Thymus (tissue), 11 donors: Measurements from ENCODE around the gene USP22. TPM values are rescaled to one million over a fixed set of nuclear protein-coding genes. Genes with fewer than 3 reads are reported as not detected.
A peak's percentile ranks its signal among the peaks of the same experiment; 100 is the strongest.

Experiments
- DNase-seq, 9 donors: peaks; one replicate each; pipeline ENCODE4 v3.0.0-alpha.2; 2013; ENCODE audit warnings: low spot score in 9 of 9, low read depth in 6 of 9, missing footprints in 1 of 9
- H3K27ac ChIP-seq, 2 donors: one replicate each; pipeline ENCODE4 v1.5.1; 2013; ENCODE audit warnings: control low read depth in 1 of 2, low read depth in 1 of 2, low read length in 1 of 2, mild to moderate bottlenecking in 1 of 2, moderate library complexity in 1 of 2
- H3K27me3 ChIP-seq, 2 donors: one replicate each; pipeline ENCODE4 v1.5.1; 2013; ENCODE audit warnings: low read length in 1 of 2; ENCODE audit not compliant: control insufficient read depth in 2 of 2, insufficient read depth in 1 of 2
- H3K36me3 ChIP-seq, 2 donors: one replicate each; pipeline ENCODE4 v1.5.1; 2013; ENCODE audit warnings: low read length in 1 of 2, mild to moderate bottlenecking in 1 of 2, moderate library complexity in 1 of 2; ENCODE audit not compliant: control insufficient read depth in 2 of 2, insufficient read depth in 2 of 2
- H3K4me1 ChIP-seq, 2 donors: one replicate each; pipeline ENCODE4 v1.5.1; 2013; ENCODE audit warnings: low read length in 2 of 2; ENCODE audit not compliant: control insufficient read depth in 2 of 2, insufficient read depth in 2 of 2
- H3K4me3 ChIP-seq, 2 donors: one replicate each; pipeline ENCODE4 v1.5.1; 2013; ENCODE audit warnings: low read length in 2 of 2, control low read depth in 1 of 2, mild to moderate bottlenecking in 1 of 2
- H3K9me3 ChIP-seq, 2 donors: one replicate each; pipeline ENCODE4 v1.5.1; 2013; ENCODE audit warnings: low read length in 1 of 2, mild to moderate bottlenecking in 1 of 2; ENCODE audit not compliant: control insufficient read depth in 2 of 2, insufficient read depth in 1 of 2
- WGBS: extraction: QIAGEN DNeasy Blood & Tissue Kit; methylation state at CpG from one replicate; pipeline ENCODE4 v1.1.7; 2013; 5-methylcytosine and 5-hydroxymethylcytosine counted together
- polyA plus RNA-seq: library from polyadenylated mRNA; stranded (reverse); fragments of 200-250 nt; gene quantifications from one replicate; pipeline ENCODE4 v1.2.3, GENCODE V29; 2013
- total RNA-seq: library from RNA; stranded (reverse); fragments of 120-200 nt; gene quantifications from one replicate; pipeline ENCODE4 v1.2.4, GENCODE V29; 2013
- donor health status: healthy.

Gene USP22
- total and polyA plus RNA-seq, 2 donors = 52.5 to 74.2 TPM

DNA sequence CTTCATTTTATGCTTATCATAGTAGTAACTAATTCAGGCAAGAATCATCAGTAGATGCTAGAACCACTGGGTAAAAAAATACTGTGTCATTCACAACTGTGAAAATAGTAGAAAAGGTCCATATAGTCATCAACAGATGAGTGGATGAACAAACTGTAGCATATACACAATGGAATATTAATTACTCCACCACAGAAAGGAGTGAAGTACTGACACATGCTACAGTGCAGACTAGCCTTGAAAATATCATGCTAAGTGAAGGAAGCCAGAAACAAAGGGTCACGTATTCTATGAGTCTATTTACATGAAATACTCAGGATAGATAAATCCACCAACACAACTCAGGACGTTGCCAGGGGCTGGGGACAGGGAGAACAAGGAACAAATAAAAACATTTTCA lies 13.3 kb downstream of the USP22 start:
- Histone ChIP-seq H3K27me3 (no peaks in the 10 kb centered on the region), H3K4me3 (no peak overlapping the region), H3K36me3 (peaks cover 43 to 52% of the 10 kb centered on the region in 2 donors), H3K9me3 (no peaks in the 10 kb centered on the region), H3K4me1 (peaks cover 9 to 10% of the 10 kb centered on the region in 2 donors), H3K27ac (no peak overlapping the region)
- WGBS = 93% methylated on average over 2 of the region's 2 CpGs
- DNase-seq = no peak

DNA sequence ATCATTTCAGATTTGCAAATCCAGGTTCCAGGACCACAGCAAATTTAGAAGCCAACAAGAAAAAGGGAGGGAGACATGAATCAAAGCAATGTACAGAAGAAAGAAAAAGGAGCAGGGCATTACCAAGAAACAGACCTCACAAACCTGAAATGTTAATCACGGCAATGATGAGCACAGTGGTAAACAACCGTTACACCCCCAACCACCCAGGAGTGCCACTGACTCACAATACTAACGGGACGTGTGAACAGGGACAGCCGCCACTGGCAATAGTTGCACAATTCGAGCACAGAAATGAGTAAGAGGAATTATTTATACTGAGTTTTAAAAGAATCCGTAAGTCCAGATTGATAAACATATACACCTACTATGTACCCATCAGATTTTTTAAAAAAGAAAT lies 13.8 kb downstream of the USP22 start:
- Histone ChIP-seq H3K4me1 (peaks cover 5% of the 10 kb centered on the region in 2 donors), H3K27ac (no peak overlapping the region), H3K36me3 (peaks cover 48 to 55% of the 10 kb centered on the region in 2 donors), H3K27me3 (no peaks in the 10 kb centered on the region), H3K4me3 (no peak overlapping the region), H3K9me3 (no peaks in the 10 kb centered on the region)
- 92% methylated on average over 7 of the region's 7 CpGs for WGBS
- DNase-seq = no peak

DNA sequence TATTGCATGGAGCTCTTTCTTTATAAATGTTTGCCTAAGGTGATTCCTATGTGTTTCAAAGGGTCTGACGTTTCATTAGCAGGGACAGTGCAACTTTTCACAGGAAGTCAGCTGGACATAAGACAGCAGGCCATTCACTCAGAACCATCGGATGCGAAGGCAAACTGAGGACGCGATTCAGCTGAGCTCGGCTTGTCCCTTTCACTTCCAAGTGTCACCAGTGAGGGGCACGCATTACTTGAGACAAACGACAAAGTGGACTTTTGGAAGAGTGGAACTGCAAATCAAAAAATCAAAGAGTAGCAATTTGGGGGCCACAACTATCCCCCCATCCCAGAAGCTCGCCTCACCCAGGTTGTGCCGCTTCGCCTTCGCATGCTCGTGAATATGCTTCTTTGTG lies 14.6 kb downstream of the USP22 start:
- 94% methylated on average over 13 of the region's 13 CpGs for WGBS
- Histone ChIP-seq H3K4me1 (peaks cover 0 to 2% of the 10 kb centered on the region in 2 donors), H3K36me3 (peaks cover 56 to 60% of the 10 kb centered on the region in 2 donors)

DNA sequence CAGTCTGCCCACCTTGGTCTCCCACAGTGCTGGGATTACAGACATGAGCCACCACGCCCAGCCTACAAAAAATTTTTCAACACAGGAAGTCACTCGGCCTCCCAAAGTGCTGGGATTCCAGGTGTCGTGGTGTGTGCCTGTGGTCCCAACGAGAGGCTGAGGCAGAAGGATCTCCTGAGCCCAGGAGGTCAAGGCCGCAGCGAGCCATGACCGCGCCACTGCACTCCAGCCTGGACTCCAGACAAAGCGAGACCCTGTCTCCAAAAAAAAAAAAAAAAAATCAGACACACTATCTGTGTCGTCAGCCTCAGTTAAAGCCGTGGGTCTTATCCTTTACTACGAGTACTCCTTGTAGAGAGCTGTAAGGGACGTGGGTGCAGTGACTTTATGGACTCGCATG lies 15.8 kb downstream of the USP22 start:
- Histone ChIP-seq H3K36me3 (peaks cover 57 to 59% of the 10 kb centered on the region in 2 donors), H3K4me3 (no peak overlapping the region), H3K9me3 (no peaks in the 10 kb centered on the region), H3K4me1 (no peaks in the 10 kb centered on the region), H3K27me3 (no peaks in the 10 kb centered on the region), H3K27ac (no peak overlapping the region)
- 95% methylated on average over 14 of the region's 14 CpGs for WGBS
- DNase-seq = no peak

More for the DNA sequence above, 14.6 kb downstream of the USP22 start:
- no peak overlapping the region for H3K27ac ChIP-seq
- no peak for DNase-seq
- H3K27me3 ChIP-seq = no peaks in the 10 kb centered on the region
- no peak overlapping the region for H3K4me3 ChIP-seq
- no peaks in the 10 kb centered on the region for H3K9me3 ChIP-seq

DNA sequence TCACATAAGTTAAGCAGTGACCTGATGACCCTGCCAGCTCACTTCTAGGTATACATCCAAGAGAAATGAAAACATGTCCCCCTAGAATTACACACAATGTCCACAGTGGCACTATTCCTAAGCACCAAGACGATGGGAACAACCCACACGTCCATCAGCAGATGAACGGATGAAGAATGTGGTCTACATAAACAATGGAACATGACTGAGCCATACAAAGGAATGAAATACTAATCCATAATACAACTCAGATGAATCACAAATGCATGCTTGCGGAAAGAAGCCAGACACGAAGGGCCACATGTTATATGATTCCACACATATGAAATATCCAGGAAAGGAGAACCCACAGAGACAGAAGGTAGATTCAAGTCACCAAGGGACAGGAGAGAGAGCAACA lies 17.4 kb downstream of the USP22 start:
- Histone ChIP-seq H3K27me3 (no peaks in the 10 kb centered on the region), H3K36me3 (peaks cover 71 to 72% of the 10 kb centered on the region in 2 donors), H3K4me3 (no peak overlapping the region), H3K9me3 (no peaks in the 10 kb centered on the region), H3K4me1 (no peaks in the 10 kb centered on the region), H3K27ac (no peak overlapping the region)
- no peak for DNase-seq
- 95% methylated on average over 5 of the region's 5 CpGs for WGBS

DNA sequence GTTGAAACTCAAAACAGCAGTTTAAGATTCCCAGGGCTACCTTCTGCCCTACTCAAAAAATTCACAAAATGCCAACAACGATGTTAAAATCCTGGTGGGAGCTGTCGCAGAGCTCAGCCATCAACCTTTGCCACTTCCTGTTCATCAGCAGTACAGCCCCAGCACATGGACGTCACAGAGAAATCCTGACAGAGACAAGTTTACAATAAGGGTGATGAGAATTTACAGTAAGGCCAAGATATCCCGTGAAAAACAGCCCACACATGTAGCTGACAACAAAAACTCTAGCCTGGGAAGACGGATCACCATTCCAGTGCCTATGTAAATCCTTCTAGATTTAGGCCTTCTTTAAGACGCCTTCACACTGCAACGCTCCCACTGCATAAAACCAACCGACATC lies 18.8 kb downstream of the USP22 start:
- no peaks in the 10 kb centered on the region for H3K4me1 ChIP-seq
- H3K36me3 ChIP-seq = peaks cover 84 to 86% of the 10 kb centered on the region in 2 donors
- H3K9me3 ChIP-seq = no peaks in the 10 kb centered on the region
- no peaks in the 10 kb centered on the region for H3K27me3 ChIP-seq
- 86% methylated on average over 8 of the region's 8 CpGs for WGBS
- no peak for DNase-seq
- no peak overlapping the region for H3K27ac ChIP-seq
- no peak overlapping the region for H3K4me3 ChIP-seq

DNA sequence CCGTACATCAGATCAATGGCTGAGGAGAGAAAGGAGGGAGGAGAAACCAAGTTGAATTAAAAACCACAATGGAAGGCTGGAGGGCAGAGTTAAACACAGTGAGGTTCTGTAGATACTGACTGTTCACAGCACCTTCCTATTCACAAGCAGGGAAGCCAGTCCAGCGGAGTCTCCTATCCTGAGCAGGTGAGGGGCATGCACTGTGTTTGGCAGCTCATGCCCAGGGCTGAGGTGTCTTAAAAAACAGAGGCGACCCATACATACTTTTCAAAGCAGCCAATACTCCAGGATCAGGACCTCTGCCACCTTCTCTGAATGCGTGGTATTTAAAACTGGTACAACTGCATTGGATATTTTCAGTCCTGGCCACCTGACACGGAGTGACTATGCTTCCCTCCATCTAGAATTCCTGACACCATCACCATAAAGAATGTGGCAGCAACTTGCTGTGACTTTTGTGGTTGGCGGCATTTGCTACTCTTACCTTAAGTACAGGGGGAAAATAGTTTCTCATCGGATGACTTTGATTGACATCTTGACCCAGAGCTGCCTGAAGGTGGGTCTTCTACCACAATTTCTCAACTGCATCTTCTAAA lies 21.5 kb downstream of the USP22 start:
- Histone ChIP-seq H3K4me1 (no peaks in the 10 kb centered on the region), H3K27me3 (no peaks in the 10 kb centered on the region), H3K36me3 (peaks cover 84 to 88% of the 10 kb centered on the region in 2 donors), H3K9me3 (no peaks in the 10 kb centered on the region), H3K27ac (no peak overlapping the region), H3K4me3 (no peak overlapping the region)
- 91% methylated on average over 7 of the region's 7 CpGs for WGBS
- DNase-seq = no peak

DNA sequence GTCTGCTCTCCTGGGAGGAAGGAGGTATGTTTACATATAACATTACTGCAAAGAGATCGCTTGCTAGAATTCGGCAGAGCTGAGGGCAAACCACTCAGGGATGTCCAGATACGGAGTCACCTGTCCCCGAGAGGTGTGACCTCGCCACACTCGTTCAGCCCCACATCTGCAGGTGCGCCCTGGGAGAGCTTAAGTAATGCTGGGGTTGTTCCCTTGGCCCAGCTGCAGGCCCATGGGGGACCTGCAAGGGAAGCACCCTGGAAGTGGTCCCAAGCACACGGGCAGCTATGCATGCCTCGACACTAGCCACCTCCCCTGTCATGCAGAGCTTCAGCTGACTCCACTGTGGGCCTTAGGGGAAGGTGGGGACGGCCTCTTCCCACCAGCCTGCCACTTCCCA lies 22.2 kb downstream of the USP22 start:
- DNase-seq = no peak
- H3K27me3 ChIP-seq = no peaks in the 10 kb centered on the region
- H3K4me1 ChIP-seq = no peaks in the 10 kb centered on the region
- H3K4me3 ChIP-seq = no peak overlapping the region
- H3K36me3 ChIP-seq = peaks cover 85 to 90% of the 10 kb centered on the region in 2 donors
- no peaks in the 10 kb centered on the region for H3K9me3 ChIP-seq
- 89% methylated on average over 10 of the region's 10 CpGs for WGBS
- H3K27ac ChIP-seq = no peak overlapping the region

DNA sequence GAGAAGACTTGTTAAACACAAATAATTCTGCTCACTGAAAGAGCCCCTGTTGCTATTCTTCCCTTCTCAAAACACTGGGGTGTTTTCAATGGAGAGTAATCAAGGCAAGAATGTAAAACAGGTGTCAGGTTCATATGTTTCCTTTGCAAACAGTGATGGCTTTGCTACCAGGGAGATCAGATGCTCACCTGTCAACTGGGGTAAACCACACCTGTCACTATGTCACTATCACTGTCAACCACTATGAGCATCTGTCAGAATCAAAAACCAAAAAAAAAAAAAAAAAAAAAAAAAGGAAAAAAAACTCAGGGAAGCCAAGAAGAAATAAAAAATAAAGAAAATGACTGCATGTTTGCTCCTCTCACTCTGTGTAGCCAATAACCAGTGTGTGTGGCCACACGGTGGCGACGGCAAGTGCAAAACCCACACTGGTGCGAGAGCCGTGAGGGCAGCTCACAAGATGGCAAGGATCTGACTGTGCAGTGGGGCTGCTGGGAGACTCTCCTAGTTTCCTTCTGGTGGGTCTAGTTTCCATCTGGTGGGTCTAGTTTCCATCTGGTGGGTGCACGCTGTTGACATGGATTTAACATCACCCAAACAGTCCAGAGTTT lies 22.7 kb downstream of the USP22 start:
- peaks cover 87 to 90% of the 10 kb centered on the region in 2 donors for H3K36me3 ChIP-seq
- H3K27ac ChIP-seq = no peak overlapping the region
- H3K27me3 ChIP-seq = no peaks in the 10 kb centered on the region
- DNase-seq = peak in 2 of 9 donors; percentile 20 to 26
- WGBS = 94% methylated on average over 6 of the region's 6 CpGs
- no peaks in the 10 kb centered on the region for H3K9me3 ChIP-seq
- H3K4me3 ChIP-seq = no peak overlapping the region
- no peaks in the 10 kb centered on the region for H3K4me1 ChIP-seq
